ENCODE results near the gene CDK4.

- TF ChIP-seq POLR2A (IDR thresholded peaks at IDR 0.05) (no peak), CTCF (IDR thresholded peaks at IDR 0.05) (peak in 4 of 6 experiments; percentile 32 to 59 (median 42))
Observed at GRCh38 chr12:57726884-57727757, 25.0 kb downstream of the CDK4 start.

Data from esophagus squamous epithelium (tissue), 4 donors.